Measurements from ENCODE around the gene TCEAL8.

The TCEAL8 gene

DNA sequence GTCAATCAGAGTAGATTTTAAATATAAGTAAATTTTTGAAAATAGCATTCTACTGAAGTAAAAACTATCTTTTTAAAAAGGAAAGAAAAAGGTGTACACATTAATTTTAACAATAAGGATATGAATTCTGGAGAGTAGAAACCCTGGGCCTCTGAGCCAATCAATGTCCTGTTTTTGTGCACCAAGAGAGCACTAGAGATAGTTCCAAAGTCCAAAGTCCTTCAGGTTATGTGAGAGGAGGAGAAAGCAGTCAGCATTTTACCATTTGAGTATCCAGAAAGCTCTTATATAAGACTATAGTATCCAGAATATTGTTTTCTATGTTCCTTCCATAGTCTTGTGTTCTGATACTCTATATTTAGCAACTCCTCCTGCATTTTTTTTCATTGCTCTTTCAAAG is 3.3 kb upstream of the TCEAL8 start:
- no peak overlapping the region for H3K4me3 ChIP-seq (ENCODE audit: low read length)
- no peak for DNase-seq (ENCODE audit: low read depth)
- TF ChIP-seq, protein P1, sequence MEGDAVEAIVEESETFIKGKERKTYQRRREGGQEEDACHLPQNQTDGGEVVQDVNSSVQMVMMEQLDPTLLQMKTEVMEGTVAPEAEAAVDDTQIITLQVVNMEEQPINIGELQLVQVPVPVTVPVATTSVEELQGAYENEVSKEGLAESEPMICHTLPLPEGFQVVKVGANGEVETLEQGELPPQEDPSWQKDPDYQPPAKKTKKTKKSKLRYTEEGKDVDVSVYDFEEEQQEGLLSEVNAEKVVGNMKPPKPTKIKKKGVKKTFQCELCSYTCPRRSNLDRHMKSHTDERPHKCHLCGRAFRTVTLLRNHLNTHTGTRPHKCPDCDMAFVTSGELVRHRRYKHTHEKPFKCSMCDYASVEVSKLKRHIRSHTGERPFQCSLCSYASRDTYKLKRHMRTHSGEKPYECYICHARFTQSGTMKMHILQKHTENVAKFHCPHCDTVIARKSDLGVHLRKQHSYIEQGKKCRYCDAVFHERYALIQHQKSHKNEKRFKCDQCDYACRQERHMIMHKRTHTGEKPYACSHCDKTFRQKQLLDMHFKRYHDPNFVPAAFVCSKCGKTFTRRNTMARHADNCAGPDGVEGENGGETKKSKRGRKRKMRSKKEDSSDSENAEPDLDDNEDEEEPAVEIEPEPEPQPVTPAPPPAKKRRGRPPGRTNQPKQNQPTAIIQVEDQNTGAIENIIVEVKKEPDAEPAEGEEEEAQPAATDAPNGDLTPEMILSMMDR (conservative IDR thresholded peaks at IDR 0.05; ENCODE audit: low read depth, low read length): no peak

DNA sequence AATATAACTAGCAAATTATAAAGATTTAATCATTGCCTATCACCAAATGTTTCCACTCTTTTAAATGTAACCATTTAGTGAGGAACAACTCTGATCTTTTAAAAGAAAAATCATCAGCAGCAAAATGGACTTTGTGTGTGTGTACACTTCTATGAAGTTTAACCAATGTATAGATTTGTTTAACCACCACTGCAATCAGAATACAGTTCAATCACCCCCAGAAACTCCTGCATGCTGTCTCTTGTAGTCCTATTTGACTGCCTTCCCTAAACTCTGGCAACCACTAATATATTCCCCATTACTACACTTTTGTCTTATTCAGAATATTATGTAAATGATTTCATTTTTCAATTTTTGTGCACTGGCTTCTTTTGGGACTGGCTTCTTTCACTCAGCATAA is 1.7 kb upstream of the TCEAL8 start:
- H3K4me3 ChIP-seq (ENCODE audit: low read length): no peak overlapping the region
- TF ChIP-seq, protein P1 (conservative IDR thresholded peaks at IDR 0.05; ENCODE audit: low read depth, low read length): no peak
- DNase-seq (ENCODE audit: low read depth): no peak

DNA sequence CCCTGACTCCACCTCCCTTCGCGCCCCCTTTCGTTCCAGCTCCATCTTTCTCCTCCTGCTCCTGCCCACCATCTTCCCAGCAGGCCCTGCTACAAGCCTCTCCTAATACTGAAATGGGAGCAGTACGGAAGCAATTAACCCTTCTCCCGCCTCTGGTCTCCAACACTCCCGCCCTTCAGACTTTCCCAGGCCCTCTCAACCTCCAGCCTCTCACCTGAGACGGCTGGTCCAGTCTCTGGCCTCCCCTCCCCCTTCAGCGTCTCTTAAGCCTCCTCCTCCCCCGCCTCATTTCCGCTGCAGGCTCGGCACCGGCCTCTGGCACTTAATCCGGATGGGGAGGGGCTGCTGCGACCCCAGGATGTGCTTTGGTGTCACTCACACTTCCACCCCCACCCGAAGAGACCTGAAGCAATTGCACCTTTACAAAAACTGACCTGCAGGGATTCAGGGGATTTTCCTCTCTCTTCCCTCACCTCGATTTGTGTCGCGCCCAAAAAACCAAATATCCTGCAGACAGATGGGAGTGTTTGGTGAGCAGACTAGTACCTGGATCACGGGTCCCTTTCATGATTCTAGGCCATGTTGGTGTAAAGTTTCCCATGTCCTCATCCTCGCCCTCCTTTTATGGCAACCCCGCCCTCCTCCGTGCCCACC is 657 bp downstream of the TCEAL8 start:
- peak overlapping the region; percentile 75 for H3K4me3 ChIP-seq (ENCODE audit: low read length)
- TF ChIP-seq, protein P1 (conservative IDR thresholded peaks at IDR 0.05; ENCODE audit: low read depth, low read length): no peak
- DNase-seq (ENCODE audit: low read depth): peak; percentile 34

DNA sequence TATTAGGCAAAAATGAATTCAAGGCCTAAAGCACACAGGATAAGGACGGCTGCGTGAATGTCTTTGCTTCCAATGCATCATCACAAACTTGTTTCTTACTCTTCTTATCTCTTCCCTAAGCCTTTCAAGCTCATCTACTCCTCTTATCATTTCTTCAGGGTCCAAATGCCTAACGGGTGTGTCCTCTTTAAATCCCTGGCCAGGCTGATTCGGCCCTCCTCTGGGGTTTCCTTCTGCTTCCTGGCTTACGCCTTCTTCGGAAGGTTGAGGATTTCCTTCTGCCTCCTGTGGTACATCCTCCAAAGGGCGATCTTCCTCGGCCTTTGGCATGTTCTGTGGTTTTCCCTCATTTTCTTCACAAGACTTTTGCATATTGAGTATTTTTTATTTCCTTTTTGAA is 1.3 kb downstream of the TCEAL8 start:
- DNase-seq (ENCODE audit: low read depth): no peak
- H3K4me3 ChIP-seq (ENCODE audit: low read length): peak overlapping the region; percentile 75
- TF ChIP-seq, protein P1 (conservative IDR thresholded peaks at IDR 0.05; ENCODE audit: low read depth, low read length): no peak

DNA sequence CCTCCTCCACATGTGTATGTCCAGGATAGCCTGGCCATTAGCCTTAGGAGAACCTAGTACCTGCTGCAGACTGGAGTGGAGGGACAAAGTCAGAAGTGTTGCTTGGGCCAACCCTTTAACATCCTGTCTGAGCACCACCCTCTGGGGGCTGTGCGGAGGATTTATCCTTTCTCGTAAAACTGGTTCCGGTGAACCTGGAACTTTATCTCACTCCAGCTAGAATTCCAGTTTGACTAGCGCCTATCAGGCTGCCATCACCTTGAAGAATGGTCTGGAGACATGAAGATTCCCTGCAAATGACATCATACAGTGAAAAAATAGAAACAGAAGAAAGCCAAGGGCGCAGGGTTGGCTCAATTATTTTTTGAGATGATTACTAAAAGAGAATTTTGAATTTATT is 4.0 kb downstream of the TCEAL8 start:
- no peak overlapping the region for H3K4me3 ChIP-seq (ENCODE audit: low read length)
- no peak for DNase-seq (ENCODE audit: low read depth)
- TF ChIP-seq, protein P1 (conservative IDR thresholded peaks at IDR 0.05; ENCODE audit: low read depth, low read length): no peak

DNA sequence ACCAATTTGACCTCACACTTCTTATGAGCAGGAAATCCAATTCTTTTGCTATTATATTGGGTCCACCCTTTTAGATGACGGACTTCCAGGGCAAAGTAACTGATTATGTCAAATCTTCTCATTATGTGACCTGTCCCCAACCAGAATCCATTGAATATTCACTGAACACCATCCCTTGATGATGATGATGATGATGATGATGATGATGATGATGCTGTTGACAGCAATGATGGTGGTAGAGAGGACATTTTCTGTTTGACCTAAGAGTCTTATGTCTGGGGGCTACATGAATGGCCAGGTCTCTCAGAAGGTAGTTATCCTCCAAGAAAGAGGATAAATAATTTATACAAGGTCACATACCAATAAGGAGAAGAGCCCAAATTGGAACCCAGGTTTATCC is 5.2 kb downstream of the TCEAL8 start:
- DNase-seq (ENCODE audit: low read depth): no peak
- TF ChIP-seq, protein P1 (conservative IDR thresholded peaks at IDR 0.05; ENCODE audit: low read depth, low read length): no peak
- H3K4me3 ChIP-seq (ENCODE audit: low read length): no peak overlapping the region

DNA sequence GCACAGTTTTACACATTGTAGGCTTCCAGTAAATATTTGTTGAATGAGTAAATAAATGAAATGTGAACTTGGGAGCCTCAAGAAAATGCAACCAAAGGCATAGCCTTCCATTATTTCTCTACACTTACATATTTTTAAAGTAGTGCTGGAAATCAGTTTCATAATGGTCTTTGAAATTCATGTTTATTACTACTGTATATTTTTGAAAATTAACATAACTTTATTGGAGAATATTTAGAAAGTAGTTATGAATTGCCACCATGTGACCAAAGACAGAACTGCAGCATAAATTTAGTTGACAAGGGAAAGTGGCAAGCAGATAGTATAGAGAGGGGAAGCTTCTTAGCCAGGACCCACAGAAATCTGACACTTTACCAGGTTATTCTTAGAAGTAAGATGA is 6.4 kb downstream of the TCEAL8 start:
- peak; percentile 1 for DNase-seq (ENCODE audit: low read depth)
- TF ChIP-seq, protein P1 (conservative IDR thresholded peaks at IDR 0.05; ENCODE audit: low read depth, low read length): peak; percentile 48
- no peak overlapping the region for H3K4me3 ChIP-seq (ENCODE audit: low read length)
